ENCODE measurements around the gene GPR153. TPM values are rescaled to one million over a fixed set of nuclear protein-coding genes. Genes with fewer than 3 reads are reported as not detected.

GPR153 gene
- total and polyA plus RNA-seq, 2 donors (not counting 1 experiment from before 2014, with no cell fraction given) = 4.0 to 8.9 TPM

DNA sequence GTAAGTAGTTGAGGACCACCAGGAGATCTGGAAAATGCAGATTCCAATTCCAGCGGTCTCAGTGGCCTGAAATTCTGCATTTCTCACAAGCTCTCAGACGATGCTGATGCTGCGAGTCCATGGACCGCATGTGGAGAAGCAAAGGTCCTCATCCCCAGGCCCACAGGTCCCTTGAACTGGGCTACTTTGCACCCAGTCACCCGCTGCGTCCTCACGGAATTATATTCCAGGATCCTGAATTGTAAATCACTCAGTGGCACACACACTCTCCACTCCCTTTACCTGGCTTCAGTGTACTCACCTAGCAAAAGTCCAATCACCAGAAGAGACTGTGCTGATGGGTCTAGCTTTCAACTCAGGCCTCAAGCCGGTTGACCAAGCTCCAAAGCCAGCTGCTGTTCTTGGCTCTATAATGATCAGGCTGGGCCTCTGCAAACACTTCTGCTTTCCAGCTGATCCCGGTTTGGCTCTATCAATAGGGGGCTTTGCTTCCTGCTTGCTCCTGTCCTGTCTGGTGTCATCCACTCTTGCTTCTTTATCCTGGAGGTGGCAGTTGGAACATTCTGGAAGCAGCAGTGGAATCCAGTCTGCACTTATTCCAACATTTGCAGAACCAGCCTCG lies 60.6 kb downstream of the GPR153 start:
- H3K9me3 ChIP-seq (ENCODE audit: control insufficient read depth, insufficient read depth, low read depth, low read length) = no peaks in the 10 kb centered on the region

DNA sequence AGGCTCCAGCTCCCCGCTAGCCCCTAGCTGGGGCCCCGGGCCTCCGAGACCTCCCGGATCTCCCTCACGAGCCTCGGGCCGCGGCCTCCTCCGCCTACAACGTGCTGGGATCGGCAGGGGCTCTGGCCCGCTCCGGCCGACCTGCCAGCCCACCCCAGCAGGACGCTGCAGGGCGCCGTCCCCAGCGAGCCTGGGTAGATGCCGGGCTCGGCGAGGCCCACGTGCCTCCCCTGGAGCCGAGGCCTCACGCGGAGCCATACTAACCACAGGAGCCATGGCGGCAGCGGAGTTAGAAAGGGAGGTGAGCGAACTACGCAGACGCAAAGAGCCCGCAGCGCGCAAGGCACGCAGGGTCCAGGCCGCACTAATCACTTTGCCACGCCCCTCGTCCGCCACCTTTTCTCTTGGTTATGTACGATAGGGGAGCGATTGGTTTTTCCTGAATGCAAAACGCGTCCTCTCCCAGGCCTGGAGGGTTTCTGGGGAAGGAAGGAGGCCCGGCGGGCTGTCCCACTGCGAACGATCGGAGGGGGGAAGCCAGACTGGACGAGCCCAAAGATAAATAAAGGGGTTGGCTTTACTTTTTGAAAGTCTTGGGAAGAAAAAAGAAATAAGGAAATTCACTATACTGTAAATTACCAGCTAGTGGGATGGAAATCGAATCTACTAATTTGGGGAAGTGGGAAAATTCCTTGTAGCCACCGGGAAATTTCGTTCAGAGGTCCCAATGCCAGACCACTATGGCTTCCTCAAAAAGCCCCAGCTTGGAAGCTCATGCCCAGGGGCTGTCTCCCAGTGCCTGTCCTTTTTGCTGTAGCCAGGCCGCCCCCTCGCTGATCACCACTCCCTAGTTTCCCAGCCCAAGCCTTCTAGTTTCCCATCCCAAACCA lies 61.4 kb downstream of the GPR153 start, which contains the start of gene RPL22:
Gene RPL22 (minus strand): TSS at position 298 of the 890 bp plus-strand sequence. CDS start 22 bp downstream, at position 276.
- Histone ChIP-seq H3K9me3 (ENCODE audit: control insufficient read depth, insufficient read depth, low read depth, low read length) (no peaks in the 10 kb centered on the region), H3K4me1 (ENCODE audit: control insufficient read depth, extremely low read depth, insufficient read depth, low read length) (peaks cover 9% of the 10 kb centered on the region), H3K27me3 (ENCODE audit: control insufficient read depth, insufficient read depth, low read length) (no peaks in the 10 kb centered on the region), H3K4me2 (ENCODE audit: extremely low read depth, insufficient read depth, low read length) (peak within 1 kb of the TSS; percentile 97), H3K36me3 (ENCODE audit: control insufficient read depth, insufficient read depth, low read length) (peaks cover 3% of the 10 kb centered on the region), H2AFZ (ENCODE audit: low read length) (peak within 1 kb of the TSS; percentile 92), H3K79me2 (ENCODE audit: control insufficient read depth, insufficient read depth, low read length) (peaks cover 41% of the 10 kb centered on the region), H4K20me1 (ENCODE audit: control insufficient read depth, extremely low read depth, insufficient read depth, low read length) (no peaks in the 10 kb centered on the region), H3K4me3 (replicated peaks in 1 of 4; ENCODE audit: control extremely low read depth in 1 of 4, insufficient read depth in 1 of 4, low read depth in 3 of 4, low read length in 4 of 4) (peak within 1 kb of the TSS; percentile 88 to 100 (median 93)), H3K9ac (ENCODE audit: insufficient read depth, low read length) (peak within 1 kb of the TSS; percentile 96), H3K27ac (ENCODE audit: insufficient read depth, low read length) (peak within 1 kb of the TSS; percentile 85)
- peak; percentile 99 for DNase-seq (ENCODE audit: low read depth in 2 of 2)
- TF ChIP-seq, protein P1, sequence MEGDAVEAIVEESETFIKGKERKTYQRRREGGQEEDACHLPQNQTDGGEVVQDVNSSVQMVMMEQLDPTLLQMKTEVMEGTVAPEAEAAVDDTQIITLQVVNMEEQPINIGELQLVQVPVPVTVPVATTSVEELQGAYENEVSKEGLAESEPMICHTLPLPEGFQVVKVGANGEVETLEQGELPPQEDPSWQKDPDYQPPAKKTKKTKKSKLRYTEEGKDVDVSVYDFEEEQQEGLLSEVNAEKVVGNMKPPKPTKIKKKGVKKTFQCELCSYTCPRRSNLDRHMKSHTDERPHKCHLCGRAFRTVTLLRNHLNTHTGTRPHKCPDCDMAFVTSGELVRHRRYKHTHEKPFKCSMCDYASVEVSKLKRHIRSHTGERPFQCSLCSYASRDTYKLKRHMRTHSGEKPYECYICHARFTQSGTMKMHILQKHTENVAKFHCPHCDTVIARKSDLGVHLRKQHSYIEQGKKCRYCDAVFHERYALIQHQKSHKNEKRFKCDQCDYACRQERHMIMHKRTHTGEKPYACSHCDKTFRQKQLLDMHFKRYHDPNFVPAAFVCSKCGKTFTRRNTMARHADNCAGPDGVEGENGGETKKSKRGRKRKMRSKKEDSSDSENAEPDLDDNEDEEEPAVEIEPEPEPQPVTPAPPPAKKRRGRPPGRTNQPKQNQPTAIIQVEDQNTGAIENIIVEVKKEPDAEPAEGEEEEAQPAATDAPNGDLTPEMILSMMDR (conservative IDR thresholded peaks at IDR 0.05 in 1 of 2, IDR thresholded peaks at IDR 0.05 in 1 of 2; ENCODE audit: low read depth in 1 of 2, low read length in 2 of 2) = no peak
- TF ChIP-seq EZH2 (IDR thresholded peaks at IDR 0.05; ENCODE audit: low read length, missing control alignments) = no peak

More for the DNA sequence above, 60.6 kb downstream of the GPR153 start:
- peak overlapping the region; percentile 97 for H3K4me2 ChIP-seq (ENCODE audit: extremely low read depth, insufficient read depth, low read length)
- peaks cover 12% of the 10 kb centered on the region for H3K4me1 ChIP-seq (ENCODE audit: control insufficient read depth, extremely low read depth, insufficient read depth, low read length)
- peak overlapping the region; percentile 85 for H3K27ac ChIP-seq (ENCODE audit: insufficient read depth, low read length)
- H2AFZ ChIP-seq (ENCODE audit: low read length) = peak overlapping the region; percentile 92
- peak overlapping the region; percentile 56 to 100 (median 93) for H3K4me3 ChIP-seq (replicated peaks in 1 of 4; ENCODE audit: control extremely low read depth in 1 of 4, insufficient read depth in 1 of 4, low read depth in 3 of 4, low read length in 4 of 4)
- H3K79me2 ChIP-seq (ENCODE audit: control insufficient read depth, insufficient read depth, low read length) = peaks cover 39% of the 10 kb centered on the region
- TF ChIP-seq EZH2 (IDR thresholded peaks at IDR 0.05; ENCODE audit: low read length, missing control alignments) = no peak
- no peaks in the 10 kb centered on the region for H3K27me3 ChIP-seq (ENCODE audit: control insufficient read depth, insufficient read depth, low read length)
- H3K9ac ChIP-seq (ENCODE audit: insufficient read depth, low read length) = peak overlapping the region; percentile 55
- H4K20me1 ChIP-seq (ENCODE audit: control insufficient read depth, extremely low read depth, insufficient read depth, low read length) = no peaks in the 10 kb centered on the region
- DNase-seq (ENCODE audit: low read depth in 2 of 2) = no peak
- peaks cover 3% of the 10 kb centered on the region for H3K36me3 ChIP-seq (ENCODE audit: control insufficient read depth, insufficient read depth, low read length)

DNA sequence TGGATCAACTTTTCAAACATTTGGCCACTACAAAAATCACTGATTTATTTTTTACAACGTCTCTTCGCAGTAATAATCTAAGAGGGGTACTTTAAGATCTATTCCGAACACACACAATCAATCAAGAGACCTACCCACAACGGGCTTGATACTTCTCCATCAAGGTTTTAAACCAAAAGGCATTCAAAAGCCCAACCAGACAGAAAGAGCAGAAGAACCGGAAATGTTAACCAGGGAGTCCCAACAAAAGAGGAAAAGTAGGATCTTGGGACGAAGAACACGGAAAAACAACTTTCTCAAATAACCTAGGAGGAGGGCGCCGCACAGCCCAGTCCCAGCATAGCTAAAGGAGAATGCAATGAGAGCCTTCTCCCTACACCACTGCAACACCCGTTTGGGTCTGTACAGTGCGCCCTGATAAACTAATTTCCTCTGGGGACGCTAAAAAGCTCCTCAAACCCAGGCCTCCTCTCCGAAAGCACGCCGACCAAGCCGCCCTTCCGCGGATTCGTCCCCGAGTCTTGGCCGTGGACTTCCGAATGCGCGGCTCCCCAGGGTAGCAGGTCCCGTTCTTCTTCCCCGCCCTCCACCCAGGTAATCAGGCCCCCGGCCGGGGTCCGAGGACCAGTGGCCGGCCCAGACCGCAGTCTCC lies 62.1 kb downstream of the GPR153 start:
- Histone ChIP-seq H3K79me2 (ENCODE audit: control insufficient read depth, insufficient read depth, low read length) (peaks cover 46% of the 10 kb centered on the region), H3K4me2 (ENCODE audit: extremely low read depth, insufficient read depth, low read length) (peak overlapping the region; percentile 86), H3K4me3 (replicated peaks in 1 of 4; ENCODE audit: control extremely low read depth in 1 of 4, insufficient read depth in 1 of 4, low read depth in 3 of 4, low read length in 4 of 4) (peak overlapping the region; percentile 88 to 100 (median 93)), H3K27ac (ENCODE audit: insufficient read depth, low read length) (peak overlapping the region; percentile 85), H3K9ac (ENCODE audit: insufficient read depth, low read length) (peak overlapping the region; percentile 96), H3K36me3 (ENCODE audit: control insufficient read depth, insufficient read depth, low read length) (peaks cover 5% of the 10 kb centered on the region), H3K4me1 (ENCODE audit: control insufficient read depth, extremely low read depth, insufficient read depth, low read length) (peaks cover 9% of the 10 kb centered on the region), H4K20me1 (ENCODE audit: control insufficient read depth, extremely low read depth, insufficient read depth, low read length) (no peaks in the 10 kb centered on the region), H3K9me3 (ENCODE audit: control insufficient read depth, insufficient read depth, low read depth, low read length) (no peaks in the 10 kb centered on the region), H2AFZ (ENCODE audit: low read length) (no peak overlapping the region), H3K27me3 (ENCODE audit: control insufficient read depth, insufficient read depth, low read length) (no peaks in the 10 kb centered on the region)
- TF ChIP-seq, protein P1 (conservative IDR thresholded peaks at IDR 0.05 in 1 of 2, IDR thresholded peaks at IDR 0.05 in 1 of 2; ENCODE audit: low read depth in 1 of 2, low read length in 2 of 2) = no peak
- no peak for TF ChIP-seq EZH2 (IDR thresholded peaks at IDR 0.05; ENCODE audit: low read length, missing control alignments)
- DNase-seq (ENCODE audit: low read depth in 2 of 2) = peak in 1 of 2 donors; percentile 18
